CD4-positive, alpha-beta T cell treated with Interleukin-15 for 4 hours (primary cell): ENCODE measurements around the gene BMF.
A peak's percentile ranks its signal among the peaks of the same experiment; 100 is the strongest.
"Not testable (repeated sequence)": the region's sequence is repeated elsewhere in the genome, so short reads cannot be mapped to it uniquely, and the experiment has no call there.

Source experiments
- DNase-seq: peaks from one replicate; pipeline ENCODE4 v3.0.0-alpha.2; 2020; ENCODE audit warnings: low spot score

BMF gene

GRCh38 chr15:40128766-40129660 lies 20.3 kb upstream of the BMF start:
- no peak for DNase-seq

GRCh38 chr15:40125950-40126349 lies 17.3 kb upstream of the BMF start:
- DNase-seq = no peak

GRCh38 chr15:40124807-40125285 lies 16.2 kb upstream of the BMF start:
- not testable (repeated sequence) for DNase-seq

GRCh38 chr15:40124333-40124732 lies 15.7 kb upstream of the BMF start:
- DNase-seq = not testable (repeated sequence)

- not testable (repeated sequence) for DNase-seq
These were observed 15.2 kb upstream of the BMF start for GRCh38 chr15:40123863-40124262.

- not testable (repeated sequence) for DNase-seq
These were observed 14.3 kb upstream of the BMF start for GRCh38 chr15:40122989-40123388.

GRCh38 chr15:40121911-40122638 lies 13.4 kb upstream of the BMF start:
- no peak for DNase-seq

- DNase-seq = no peak
These were observed 9.8 kb upstream of the BMF start for GRCh38 chr15:40118473-40118872.

- DNase-seq = no peak
These were observed 7.0 kb upstream of the BMF start for GRCh38 chr15:40115670-40116093.

- not testable (repeated sequence) for DNase-seq
These were observed 6.4 kb upstream of the BMF start for GRCh38 chr15:40115106-40115505.

- no peak for DNase-seq
These were observed 5.5 kb upstream of the BMF start for GRCh38 chr15:40114218-40114617.

- DNase-seq = no peak
These were observed 4.1 kb upstream of the BMF start for GRCh38 chr15:40112789-40113188.

GRCh38 chr15:40111888-40112287 lies 3.2 kb upstream of the BMF start:
- DNase-seq = no peak

GRCh38 chr15:40110866-40111550 lies 2.3 kb upstream of the BMF start:
- no peak for DNase-seq

- DNase-seq = no peak
These were observed 421 bp downstream of the BMF start for GRCh38 chr15:40108061-40108854.

- DNase-seq = no peak
These were observed 2.2 kb downstream of the BMF start for GRCh38 chr15:40106203-40107161.

- DNase-seq = peak; percentile 60
These were observed 3.0 kb downstream of the BMF start for GRCh38 chr15:40105517-40106202.

- DNase-seq = peak; percentile 74
These were observed 3.7 kb downstream of the BMF start for GRCh38 chr15:40104865-40105516.

- DNase-seq = no peak
These were observed 4.3 kb downstream of the BMF start for GRCh38 chr15:40104296-40104864.
